ENCODE data around the gene WBP2NL.

Gene WBP2NL

GRCh38 chr22:42065438-42066125 is 67.0 kb downstream of the WBP2NL start:
- no peak overlapping the region for H3K4me3 ChIP-seq (ENCODE audit: low read depth, low read length)
- CTCF ChIA-PET, result no interaction called here
- TF ChIP-seq, protein P1, sequence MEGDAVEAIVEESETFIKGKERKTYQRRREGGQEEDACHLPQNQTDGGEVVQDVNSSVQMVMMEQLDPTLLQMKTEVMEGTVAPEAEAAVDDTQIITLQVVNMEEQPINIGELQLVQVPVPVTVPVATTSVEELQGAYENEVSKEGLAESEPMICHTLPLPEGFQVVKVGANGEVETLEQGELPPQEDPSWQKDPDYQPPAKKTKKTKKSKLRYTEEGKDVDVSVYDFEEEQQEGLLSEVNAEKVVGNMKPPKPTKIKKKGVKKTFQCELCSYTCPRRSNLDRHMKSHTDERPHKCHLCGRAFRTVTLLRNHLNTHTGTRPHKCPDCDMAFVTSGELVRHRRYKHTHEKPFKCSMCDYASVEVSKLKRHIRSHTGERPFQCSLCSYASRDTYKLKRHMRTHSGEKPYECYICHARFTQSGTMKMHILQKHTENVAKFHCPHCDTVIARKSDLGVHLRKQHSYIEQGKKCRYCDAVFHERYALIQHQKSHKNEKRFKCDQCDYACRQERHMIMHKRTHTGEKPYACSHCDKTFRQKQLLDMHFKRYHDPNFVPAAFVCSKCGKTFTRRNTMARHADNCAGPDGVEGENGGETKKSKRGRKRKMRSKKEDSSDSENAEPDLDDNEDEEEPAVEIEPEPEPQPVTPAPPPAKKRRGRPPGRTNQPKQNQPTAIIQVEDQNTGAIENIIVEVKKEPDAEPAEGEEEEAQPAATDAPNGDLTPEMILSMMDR (IDR thresholded peaks at IDR 0.05; ENCODE audit: insufficient read depth, low read length, missing control alignments), result no peak
- POLR2A ChIA-PET, result no interaction called here
- DNase-seq (ENCODE audit: low read depth, low spot score), result no peak

DNA sequence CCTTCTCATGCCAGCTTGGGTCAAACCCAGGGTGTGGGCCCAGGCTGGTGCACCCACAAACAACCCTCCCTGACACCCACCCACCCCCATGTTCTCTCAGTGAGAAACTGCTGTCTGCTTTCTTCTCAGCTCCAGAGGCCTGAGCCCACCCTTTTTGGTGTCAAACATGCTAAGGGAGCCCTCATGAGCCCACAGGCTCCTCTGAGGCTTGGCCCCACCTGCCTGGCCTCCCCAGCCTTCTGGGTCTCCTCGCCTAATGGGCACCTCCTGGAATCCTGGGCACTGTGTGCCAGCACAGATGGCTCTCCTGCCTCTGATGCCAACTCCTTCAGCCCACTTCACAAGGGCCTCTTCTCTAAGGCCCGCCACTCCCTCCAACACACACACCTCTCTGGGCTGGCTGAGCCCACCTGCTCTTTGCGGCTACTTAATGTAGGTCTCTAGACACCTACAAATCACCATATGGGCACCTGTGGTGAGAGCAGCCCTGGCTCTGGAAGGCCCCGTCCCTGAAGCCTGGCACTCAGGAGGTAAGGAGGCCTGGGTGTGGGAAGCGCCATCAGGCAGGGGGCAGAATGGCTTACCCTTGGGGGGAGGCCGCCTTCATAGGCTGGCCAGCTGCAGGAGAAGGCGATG is 67.7 kb downstream of the WBP2NL start:
- TF ChIP-seq, protein P1 (IDR thresholded peaks at IDR 0.05; ENCODE audit: insufficient read depth, low read length, missing control alignments), result no peak
- no peak for DNase-seq (ENCODE audit: low read depth, low spot score)
- ChIA-PET POLR2A (no interaction called here), CTCF (no interaction called here)
- H3K4me3 ChIP-seq (ENCODE audit: low read depth, low read length), result no peak overlapping the region

GRCh38 chr22:42066937-42067336 is 68.3 kb downstream of the WBP2NL start:
- POLR2A ChIA-PET, result no interaction called here

DNA sequence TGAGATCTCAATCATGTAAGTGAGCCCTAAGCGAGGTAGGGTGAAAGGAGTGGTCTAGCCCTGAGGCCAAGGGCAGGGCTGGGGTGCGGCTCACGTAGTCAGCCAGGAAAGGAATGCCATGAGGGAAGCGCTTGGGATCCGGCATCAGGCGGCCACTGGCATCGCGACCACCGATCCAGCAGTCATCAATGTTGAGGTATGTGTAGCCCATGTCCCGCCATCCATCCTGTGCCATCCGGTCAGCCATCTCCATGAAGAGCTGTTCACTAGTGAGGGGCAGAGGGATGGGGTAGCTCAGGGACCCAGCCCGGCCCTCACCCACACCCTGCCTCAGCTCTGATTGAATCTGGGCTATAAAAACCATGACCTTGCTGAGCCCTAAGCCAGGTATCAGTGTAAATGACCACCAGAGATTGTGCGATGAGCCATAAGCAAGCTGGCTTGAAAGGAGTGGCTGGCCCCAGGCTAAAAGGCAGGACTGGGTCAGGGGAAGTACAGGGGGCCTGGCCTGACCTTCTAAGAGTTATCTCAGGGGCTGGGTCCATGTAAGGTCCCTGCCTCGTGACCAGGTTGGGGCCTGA is 69.2 kb downstream of the WBP2NL start:
- ChIA-PET POLR2A (no interaction called here), CTCF (interaction anchor here (0.8 kb wide), 1 partner anchor 9 kb away, joined by 3 read pairs; no protein-coding TSS in a partner anchor)
- no peak overlapping the region for H3K4me3 ChIP-seq (ENCODE audit: low read depth, low read length)
- DNase-seq (ENCODE audit: low read depth, low spot score), result no peak
- TF ChIP-seq, protein P1 (IDR thresholded peaks at IDR 0.05; ENCODE audit: insufficient read depth, low read length, missing control alignments), result no peak

More at GRCh38 chr22:42066937-42067336, 68.3 kb downstream of the WBP2NL start:
- CTCF ChIA-PET, result no interaction called here
- TF ChIP-seq, protein P1 (IDR thresholded peaks at IDR 0.05; ENCODE audit: insufficient read depth, low read length, missing control alignments), result no peak
- no peak for DNase-seq (ENCODE audit: low read depth, low spot score)
- no peak overlapping the region for H3K4me3 ChIP-seq (ENCODE audit: low read depth, low read length)

DNA sequence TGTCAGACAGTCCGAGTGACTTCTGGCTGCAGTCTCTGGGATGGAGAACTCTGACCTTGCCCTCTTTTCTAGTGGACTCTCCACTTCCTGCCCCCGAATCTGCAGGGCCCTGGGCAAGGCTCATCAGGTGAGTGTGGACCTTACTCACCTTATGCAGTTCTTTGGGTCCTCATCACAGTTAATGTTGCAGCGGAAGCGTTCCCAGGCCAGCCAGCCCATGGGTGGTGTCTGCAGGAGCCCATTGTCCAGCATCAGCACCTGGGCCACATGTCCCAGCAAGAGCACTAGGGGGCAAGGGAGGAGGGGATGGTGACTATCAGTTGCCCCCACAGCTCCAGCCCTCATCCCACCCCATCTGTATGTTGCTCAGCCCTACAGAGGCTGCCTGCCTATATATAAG is 69.7 kb downstream of the WBP2NL start:
- H3K4me3 ChIP-seq (ENCODE audit: low read depth, low read length), result no peak overlapping the region
- CTCF ChIA-PET, result interaction anchor here (0.8 to 1.2 kb wide), 2 partner anchors 10 to 22 kb away, joined by 3 read pairs; partner anchors contain the start of gene NDUFA6
- TF ChIP-seq, protein P1 (IDR thresholded peaks at IDR 0.05; ENCODE audit: insufficient read depth, low read length, missing control alignments), result no peak
- POLR2A ChIA-PET, result no interaction called here
- DNase-seq (ENCODE audit: low read depth, low spot score), result no peak
